K562 (cell line): ENCODE measurements around the gene RIMKLB. TPM values are rescaled to one million over a fixed set of nuclear protein-coding genes. Genes with fewer than 3 reads are reported as not detected.

Source experiments
- ATAC-seq: fragments of 200-7000 bp; cut with Tn5 transposase; 3 replicates; pipeline ENCODE4 v1.9.1; 2020; ENCODE audit warnings: moderate library complexity
- BruUV-seq: library from RNA; stranded (reverse); fragments of 400-500 nt; replicated peaks from 2 replicates; lab custom pipeline; 2021; lab: Mats Ljungman, UMichigan
- CTCF ChIA-PET: fragments of 300-600 bp; formaldehyde crosslinking; extraction: SDS; loops from one replicate; lab custom pipeline; 2021; ENCODE audit warnings: low intra/inter-chr PET ratio; lab: Yijun Ruan, JAX
- POLR2A ChIA-PET: fragments of 300-600, 350-650 bp; sonication (Branson Sonifier 250); formaldehyde crosslinking; extraction: SDS; loops from one replicate; lab custom pipeline; 2021; ENCODE audit warnings: antibody characterized with exemption, inconsistent platforms; lab: Yijun Ruan, JAX
- DNase-seq, 4 experiments: peaks; one replicate each; pipeline versions ENCODE4 v3.0.0 to v3.0.0-alpha.2; 2011 to 2018; ENCODE audit warnings: low spot score in 3 of 4, mixed read lengths in 3 of 4; ENCODE audit errors: extremely low read depth in 1 of 4
- FAIRE-seq: peaks from 2 replicates; lab custom pipeline; 2011; peaks lifted over from hg19 to GRCh38; lab: Jason Lieb, UNC
- H2AFZ ChIP-seq: 2 replicates; pipeline ENCODE4 v1.6.0; 2011; ENCODE audit warnings: low read depth, low read length, control low read depth, inconsistent platforms
- H3K27ac ChIP-seq: fragments of 200-600 bp; 3 replicates; pipeline ENCODE4 v1.8.0; 2011; ENCODE audit warnings: low read depth, mild to moderate bottlenecking, control low read depth, inconsistent platforms, low read length, moderate library complexity, mixed read lengths; ENCODE audit errors: extremely low read depth
- H3K27me3 ChIP-seq, 2 experiments: fragments of 300-600 bp in 1 of 2; 2 replicates in 1 of 2; 3 replicates in 1 of 2; pipeline versions ENCODE4 v1.6.0 to v1.8.0; 2011; ENCODE audit warnings: inconsistent platforms in 2 of 2, low read length in 2 of 2, mild to moderate bottlenecking in 1 of 2, mixed read lengths in 1 of 2, moderate library complexity in 1 of 2; ENCODE audit not compliant: control insufficient read depth in 2 of 2, insufficient read depth in 2 of 2
- H3K36me3 ChIP-seq: fragments of 300-600 bp; 3 replicates; pipeline ENCODE4 v1.8.0; 2011; ENCODE audit warnings: mild to moderate bottlenecking, low read length, inconsistent platforms; ENCODE audit not compliant: control insufficient read depth, insufficient read depth
- H3K4me1 ChIP-seq, 2 experiments: fragments of 200-600 bp in 1 of 2; replicated peaks in 1 of 2; 2 replicates in 1 of 2; 3 replicates in 1 of 2; pipeline versions ENCODE4 v1.5.1 to v1.8.0; 2011; ENCODE audit warnings: inconsistent platforms in 2 of 2, low read length in 2 of 2, mild to moderate bottlenecking in 1 of 2, mixed read lengths in 1 of 2, moderate library complexity in 1 of 2; ENCODE audit not compliant: control insufficient read depth in 2 of 2, insufficient read depth in 2 of 2
- H3K4me2 ChIP-seq: 2 replicates; pipeline ENCODE4 v1.6.1; 2011; ENCODE audit warnings: low read length, control low read depth, inconsistent platforms, mixed read lengths; ENCODE audit not compliant: insufficient read depth
- H3K4me3 ChIP-seq: fragments of 200-600 bp; sonication (generic), shearing (Covaris generic); 2 replicates; pipeline ENCODE4 v1.5.1; 2016; ENCODE audit warnings: control low read depth, inconsistent platforms
- H3K79me2 ChIP-seq: fragments of 200-600 bp; 3 replicates; pipeline ENCODE4 v1.8.0; 2011; ENCODE audit warnings: low read length, inconsistent platforms; ENCODE audit not compliant: control insufficient read depth, insufficient read depth
- H3K9ac ChIP-seq, 2 experiments: 2 replicates each; pipeline versions ENCODE4 v1.6.0 to v1.6.1; 2011; ENCODE audit warnings: low read depth in 2 of 2, low read length in 2 of 2, control low read depth in 1 of 2, inconsistent platforms in 1 of 2, mild to moderate bottlenecking in 1 of 2, mixed read lengths in 1 of 2; ENCODE audit not compliant: insufficient read depth in 1 of 2
- H3K9me1 ChIP-seq: one replicate; pipeline ENCODE4 v1.6.0; 2011; ENCODE audit warnings: inconsistent platforms, mild to moderate bottlenecking, low read length, moderate library complexity; ENCODE audit not compliant: control insufficient read depth, insufficient read depth
- H3K9me3 ChIP-seq: replicated peaks from 2 replicates; pipeline ENCODE4 v1.5.1; 2011; ENCODE audit warnings: low read depth, low read length, inconsistent platforms; ENCODE audit not compliant: control insufficient read depth, insufficient read depth
- H4K20me1 ChIP-seq: replicated peaks from 2 replicates; pipeline ENCODE4 v1.6.1; 2011; ENCODE audit warnings: low read length, inconsistent platforms, mixed read lengths; ENCODE audit not compliant: control insufficient read depth, insufficient read depth
- ARID1B ChIP-seq: fragments of 450-650 bp; IDR thresholded peaks from 2 replicates; pipeline ENCODE4 v1.6.1; 2016; ENCODE audit warnings: antibody characterized with exemption, mild to moderate bottlenecking, inconsistent platforms
- CBX5 ChIP-seq: IDR thresholded peaks from 2 replicates; pipeline ENCODE4 v1.6.1; 2014; ENCODE audit warnings: low read depth, borderline replicate concordance
- CREB5 ChIP-seq: fragments of 250-450 bp; sonication (Bioruptor Pico); IDR thresholded peaks from 2 replicates; pipeline ENCODE4 v1.5.0; 2020; ENCODE audit warnings: mild to moderate bottlenecking
- HNRNPL ChIP-seq: fragments of 200-400 bp; formaldehyde crosslinking; IDR thresholded peaks from 2 replicates; pipeline ENCODE4 v1.6.1; 2017; ENCODE audit warnings: low read depth, mild to moderate bottlenecking, low read length
- MEF2D ChIP-seq: conservative IDR thresholded peaks from 2 replicates; pipeline ENCODE4 v1.6.1; 2016; ENCODE audit warnings: low read depth, missing genetic modification characterization, missing compliant biosample characterization
- NCOA6 ChIP-seq: fragments of 450-650 bp; IDR thresholded peaks from 2 replicates; pipeline ENCODE4 v1.6.1; 2017; ENCODE audit warnings: mild to moderate bottlenecking
- SAFB2 ChIP-seq: fragments of 200-400 bp; formaldehyde crosslinking; IDR thresholded peaks from 2 replicates; pipeline ENCODE4 v1.6.1; 2018; ENCODE audit warnings: borderline replicate concordance, low read length, low read depth, moderate library complexity; ENCODE audit not compliant: severe bottlenecking
- ZBED1 ChIP-seq: IDR thresholded peaks from 2 replicates; pipeline ENCODE4 v1.6.1; 2014
- ZC3H8 ChIP-seq: fragments of 450-650 bp; IDR thresholded peaks from 2 replicates; pipeline ENCODE4 v1.6.1; 2017
- ZHX1 ChIP-seq: fragments of 150-350 bp; conservative IDR thresholded peaks from 2 replicates; pipeline ENCODE4 v1.6.1; 2014; ENCODE audit warnings: low read length
- WGBS: fragments of 100-300 bp; shearing (Covaris generic); methylation state at CpG from one replicate; pipeline ENCODE4 v1.1.6; 2016; ENCODE audit warnings: low coverage, mixed read lengths; ENCODE audit not compliant: insufficient coverage; ENCODE audit errors: missing lambda C conversion rate; 5-methylcytosine and 5-hydroxymethylcytosine counted together
- in situ Hi-C: fragments of 300-500 bp; cut with MboI; formaldehyde crosslinking; loops from 4 replicates; pipeline ENCODE4 v1.15.0; 2018; ENCODE audit warnings: inconsistent platforms, mixed read lengths
- intact Hi-C: fragments of 100-400 bp; cut with micrococcal nuclease; formaldehyde crosslinking; loops from 2 replicates; pipeline ENCODE4 v1.14.2; 2022
- polyA plus RNA-seq, 8 experiments: library from polyadenylated mRNA; depleted of rRNA in 4 of 8; stranded (reverse) in 5 of 8; unstranded in 3 of 8; fragments of >200 nt; fragmentation: Nextera tagmentation in 2 of 8; fragmentation: Illumina TruSeq in 1 of 8; extraction: Ambion mirVana in 2 of 8; extraction: Trizol in 1 of 8; gene quantifications; 2 replicates each; pipeline versions ENCODE4 v1.2.1 to v1.2.3, GENCODE V29; 2011 to 2014; ENCODE audit warnings: inconsistent platforms in 1 of 8, missing spikeins in 1 of 8
- total RNA-seq, 7 experiments: library from RNA; depleted of rRNA in 6 of 7; stranded (reverse); fragments of >200 nt in 6 of 7; fragmentation: Illumina TruSeq in 2 of 7; extraction: Trizol in 2 of 7; gene quantifications; 2 replicates each; pipeline versions ENCODE4 v1.2.1 to v1.2.3, GENCODE V29; 2011 to 2021; ENCODE audit warnings: low replicate concordance in 1 of 7

Gene RIMKLB
- total and polyA plus RNA-seq, 9 of the 15 experiments (the other 6 are each of a cell fraction or from before 2014, with no cell fraction given): 6.5 to 22.8 (median 17.2) TPM

GRCh38 chr12:8676651-8677050, 21.1 kb upstream of the RIMKLB start:
- no peaks in the 10 kb centered on the region for H3K9me3 ChIP-seq
- no peaks in the 10 kb centered on the region for H3K9me1 ChIP-seq
- BruUV-seq: no TSS peak
- H3K4me1 ChIP-seq: no peaks in the 10 kb centered on the region; a peak in 2 of 5 replicates
- intact Hi-C loops (no loop called here), in situ Hi-C loops (no loop called here)
- H4K20me1 ChIP-seq: no peaks in the 10 kb centered on the region
- DNase-seq: no peak
- no peak overlapping the region for H3K27ac ChIP-seq
- TF ChIP-seq HNRNPL (no peak), CREB5 (CRISPR knock-in tag) (no peak), ZBED1 (no peak)
- no peak overlapping the region for H3K4me3 ChIP-seq
- no peak overlapping the region for H3K4me2 ChIP-seq
- POLR2A ChIA-PET: interaction anchor here (0.6 kb wide), 1 partner anchor 19 kb away, joined by 3 read pairs; no protein-coding TSS in a partner anchor
- no peak overlapping the region for H3K9ac ChIP-seq
- no peaks in the 10 kb centered on the region; a peak in 2 of 5 replicates for H3K27me3 ChIP-seq
- CTCF ChIA-PET: no interaction called here
- 3% methylated on average over 4 of the region's 4 CpGs for WGBS
- FAIRE-seq: no peak
- H2AFZ ChIP-seq: no peak overlapping the region
- no peaks in the 10 kb centered on the region for H3K79me2 ChIP-seq
- no peaks in the 10 kb centered on the region for H3K36me3 ChIP-seq
- ATAC-seq: no peak

- Histone ChIP-seq H4K20me1 (no peaks in the 10 kb centered on the region), H3K9me1 (no peaks in the 10 kb centered on the region), H3K9ac (no peak overlapping the region), H3K4me2 (no peak overlapping the region), H3K27ac (no peak overlapping the region), H3K9me3 (no peaks in the 10 kb centered on the region), H3K27me3 (no peaks in the 10 kb centered on the region; a peak in 2 of 5 replicates), H3K4me3 (no peak overlapping the region)
- DNase-seq: no peak
- CTCF ChIA-PET: no interaction called here
- POLR2A ChIA-PET: interaction anchor here (0.5 to 0.6 kb wide), 2 partner anchors 19 to 22 kb away, joined by 3 read pairs; no protein-coding TSS in a partner anchor
- no TSS peak for BruUV-seq
- TF ChIP-seq ARID1B (no peak), SAFB2 (no peak), ZHX1 (no peak), MEF2D (tag) (no peak), NCOA6 (no peak), CBX5 (no peak), ZC3H8 (no peak)
- TF ChIP-seq, all 486 proteins: peak for 0
- in situ Hi-C loops (no loop called here), intact Hi-C loops (no loop called here)
- H3K36me3 ChIP-seq: no peaks in the 10 kb centered on the region
- no peaks in the 10 kb centered on the region for H3K79me2 ChIP-seq
- no peak overlapping the region for H2AFZ ChIP-seq
- 28% methylated on average over 3 of the region's 3 CpGs for WGBS
- FAIRE-seq: no peak
- ATAC-seq: no peak
- no peaks in the 10 kb centered on the region; a peak in 2 of 5 replicates for H3K4me1 ChIP-seq
Measured at GRCh38 chr12:8677362-8677761, 20.4 kb upstream of the RIMKLB start.
